ENCODE data around the gene PPFIA2. TPM values are rescaled to one million over a fixed set of nuclear protein-coding genes. Genes with fewer than 3 reads are reported as not detected.

The PPFIA2 gene
- total RNA-seq, 1 donor from 2014 or later = not detected

DNA sequence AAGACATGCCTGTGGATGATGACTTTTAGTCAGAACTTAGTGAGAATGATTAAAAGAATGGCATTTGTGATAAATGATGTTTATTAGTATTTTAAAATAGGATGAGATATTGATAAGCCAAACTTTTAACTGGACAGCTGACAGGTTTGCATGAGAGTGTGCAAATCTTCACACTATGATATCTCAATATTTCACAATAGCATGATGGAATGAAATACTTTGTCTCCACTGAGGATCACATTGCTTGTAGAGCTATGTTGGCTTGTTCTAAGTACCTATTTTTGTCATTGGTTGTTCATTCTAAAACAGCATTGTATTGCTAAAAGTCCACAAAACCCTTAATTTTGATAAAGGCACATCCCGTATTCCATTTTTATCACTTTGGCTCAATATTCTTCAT lies 359.1 kb downstream of the PPFIA2 start:
- H3K9me3 Mint-ChIP-seq (ENCODE audit: unreplicated experiment) = no peaks in the 10 kb centered on the region
- peaks cover 20% of the 10 kb centered on the region for H3K4me1 Mint-ChIP-seq (ENCODE audit: unreplicated experiment)
- TF ChIP-seq, protein P1, sequence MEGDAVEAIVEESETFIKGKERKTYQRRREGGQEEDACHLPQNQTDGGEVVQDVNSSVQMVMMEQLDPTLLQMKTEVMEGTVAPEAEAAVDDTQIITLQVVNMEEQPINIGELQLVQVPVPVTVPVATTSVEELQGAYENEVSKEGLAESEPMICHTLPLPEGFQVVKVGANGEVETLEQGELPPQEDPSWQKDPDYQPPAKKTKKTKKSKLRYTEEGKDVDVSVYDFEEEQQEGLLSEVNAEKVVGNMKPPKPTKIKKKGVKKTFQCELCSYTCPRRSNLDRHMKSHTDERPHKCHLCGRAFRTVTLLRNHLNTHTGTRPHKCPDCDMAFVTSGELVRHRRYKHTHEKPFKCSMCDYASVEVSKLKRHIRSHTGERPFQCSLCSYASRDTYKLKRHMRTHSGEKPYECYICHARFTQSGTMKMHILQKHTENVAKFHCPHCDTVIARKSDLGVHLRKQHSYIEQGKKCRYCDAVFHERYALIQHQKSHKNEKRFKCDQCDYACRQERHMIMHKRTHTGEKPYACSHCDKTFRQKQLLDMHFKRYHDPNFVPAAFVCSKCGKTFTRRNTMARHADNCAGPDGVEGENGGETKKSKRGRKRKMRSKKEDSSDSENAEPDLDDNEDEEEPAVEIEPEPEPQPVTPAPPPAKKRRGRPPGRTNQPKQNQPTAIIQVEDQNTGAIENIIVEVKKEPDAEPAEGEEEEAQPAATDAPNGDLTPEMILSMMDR (IDR thresholded peaks at IDR 0.05; ENCODE audit: unreplicated experiment) = no peak
- no peaks in the 10 kb centered on the region for H3K36me3 Mint-ChIP-seq (ENCODE audit: low read depth, unreplicated experiment)
- H3K27ac Mint-ChIP-seq (ENCODE audit: unreplicated experiment) = no peak overlapping the region
- H3K4me3 Mint-ChIP-seq (ENCODE audit: unreplicated experiment) = no peak overlapping the region
- no peak for DNase-seq (ENCODE audit: low spot score)
- H3K27me3 Mint-ChIP-seq (ENCODE audit: unreplicated experiment) = peaks cover 1% of the 10 kb centered on the region

DNA sequence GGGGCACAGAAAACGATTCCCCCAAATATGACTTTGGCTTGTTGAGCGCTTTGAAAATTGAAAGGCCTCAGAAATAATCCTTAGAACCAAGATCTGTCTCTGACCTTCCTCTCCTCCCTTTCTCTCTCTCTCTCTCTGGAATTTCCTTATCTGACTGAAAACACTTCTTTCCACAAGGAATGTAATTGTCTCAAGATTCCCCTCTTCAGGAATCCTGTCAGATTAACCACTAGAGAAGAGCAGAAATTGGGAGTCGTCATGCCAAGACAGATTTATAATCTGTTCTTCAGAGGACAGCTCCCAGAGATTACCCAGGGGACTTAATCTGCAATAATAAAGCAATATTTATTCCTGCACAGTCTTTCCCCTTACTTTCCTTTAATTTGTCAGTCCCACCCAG lies 363.7 kb downstream of the PPFIA2 start:
- no peak for DNase-seq (ENCODE audit: low spot score)
- Mint-ChIP-seq H3K27ac (ENCODE audit: unreplicated experiment) (peak overlapping the region; percentile 1), H3K36me3 (ENCODE audit: low read depth, unreplicated experiment) (no peaks in the 10 kb centered on the region), H3K27me3 (ENCODE audit: unreplicated experiment) (peaks cover 1% of the 10 kb centered on the region), H3K9me3 (ENCODE audit: unreplicated experiment) (no peaks in the 10 kb centered on the region), H3K4me1 (ENCODE audit: unreplicated experiment) (peaks cover 20% of the 10 kb centered on the region), H3K4me3 (ENCODE audit: unreplicated experiment) (no peak overlapping the region)
- TF ChIP-seq, protein P1 (IDR thresholded peaks at IDR 0.05; ENCODE audit: unreplicated experiment) = no peak

DNA sequence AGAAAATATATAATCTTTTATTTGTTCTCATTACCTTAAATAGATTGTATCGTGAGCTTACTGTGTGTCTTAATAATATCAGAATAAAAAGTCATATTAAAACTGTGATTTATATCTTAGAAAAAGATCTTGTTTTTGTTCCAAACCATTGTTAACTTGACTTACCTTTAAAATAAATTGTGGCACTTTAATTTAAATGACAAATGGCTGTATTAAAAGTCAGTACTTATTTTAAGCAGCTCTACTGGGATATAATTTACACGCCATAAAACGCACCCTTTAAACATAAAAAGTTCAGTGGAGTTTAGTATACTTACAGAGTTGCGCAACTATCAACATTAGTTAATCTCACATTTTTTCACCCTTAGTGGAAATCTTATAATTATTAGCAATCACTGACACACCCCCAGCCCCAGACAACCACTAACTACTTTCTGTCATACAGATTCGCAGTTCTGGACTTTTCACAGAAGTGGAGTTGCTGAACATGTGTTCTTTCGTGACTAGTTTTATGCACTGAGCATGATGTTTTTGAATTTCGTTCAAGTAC lies 369.5 kb downstream of the PPFIA2 start:
- Mint-ChIP-seq H3K4me1 (ENCODE audit: unreplicated experiment) (no peaks in the 10 kb centered on the region), H3K9me3 (ENCODE audit: unreplicated experiment) (no peaks in the 10 kb centered on the region), H3K36me3 (ENCODE audit: low read depth, unreplicated experiment) (no peaks in the 10 kb centered on the region), H3K27me3 (ENCODE audit: unreplicated experiment) (peaks cover 2% of the 10 kb centered on the region), H3K27ac (ENCODE audit: unreplicated experiment) (no peak overlapping the region), H3K4me3 (ENCODE audit: unreplicated experiment) (no peak overlapping the region)
- TF ChIP-seq, protein P1 (IDR thresholded peaks at IDR 0.05; ENCODE audit: unreplicated experiment) = no peak
- no peak for DNase-seq (ENCODE audit: low spot score)

DNA sequence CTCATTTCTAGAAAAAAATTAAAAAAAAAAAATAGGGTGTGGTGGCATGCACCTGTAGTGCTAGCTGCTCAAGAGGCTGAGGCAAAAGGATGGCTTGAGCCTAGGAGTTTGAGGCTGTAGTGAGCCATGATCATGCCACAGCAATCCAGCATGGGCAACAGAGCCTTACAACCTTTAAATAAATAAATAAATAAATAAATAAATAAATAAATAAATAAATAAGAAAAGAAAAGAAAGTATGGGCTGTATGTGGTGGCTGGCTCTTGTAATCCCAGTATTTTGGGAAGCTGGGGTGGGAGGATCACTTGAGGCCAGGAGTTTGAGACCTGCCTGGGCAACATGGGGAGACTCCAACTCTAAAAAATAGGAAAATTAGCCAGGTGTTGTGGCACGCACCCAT lies 373.0 kb downstream of the PPFIA2 start:
- H3K36me3 Mint-ChIP-seq (ENCODE audit: low read depth, unreplicated experiment) = no peaks in the 10 kb centered on the region
- H3K27ac Mint-ChIP-seq (ENCODE audit: unreplicated experiment) = no peak overlapping the region
- DNase-seq (ENCODE audit: low spot score) = no peak
- no peak overlapping the region for H3K4me3 Mint-ChIP-seq (ENCODE audit: unreplicated experiment)
- TF ChIP-seq, protein P1 (IDR thresholded peaks at IDR 0.05; ENCODE audit: unreplicated experiment) = no peak
- no peaks in the 10 kb centered on the region for H3K9me3 Mint-ChIP-seq (ENCODE audit: unreplicated experiment)
- H3K4me1 Mint-ChIP-seq (ENCODE audit: unreplicated experiment) = no peaks in the 10 kb centered on the region
- H3K27me3 Mint-ChIP-seq (ENCODE audit: unreplicated experiment) = peaks cover 2% of the 10 kb centered on the region

DNA sequence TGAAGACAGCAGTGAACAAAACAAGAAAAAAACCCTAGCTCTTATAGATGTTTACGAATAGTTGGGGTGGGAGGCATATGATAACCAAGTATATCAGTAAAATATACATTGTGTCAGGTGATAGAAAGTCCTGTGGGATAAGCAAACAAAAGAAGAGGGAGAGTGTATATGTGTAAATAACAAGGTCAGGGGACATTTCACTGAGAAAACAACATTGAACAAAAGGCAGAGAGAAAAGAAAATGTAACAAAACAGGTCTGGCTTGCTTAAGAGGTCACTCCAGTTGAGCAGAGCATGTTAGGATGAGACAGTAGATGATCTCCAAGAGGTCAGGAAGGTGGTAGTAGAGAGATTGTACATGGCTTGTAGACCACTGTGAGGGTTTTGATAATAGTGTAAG lies 377.2 kb downstream of the PPFIA2 start:
- H3K9me3 Mint-ChIP-seq (ENCODE audit: unreplicated experiment) = no peaks in the 10 kb centered on the region
- TF ChIP-seq, protein P1 (IDR thresholded peaks at IDR 0.05; ENCODE audit: unreplicated experiment) = no peak
- no peaks in the 10 kb centered on the region for H3K4me1 Mint-ChIP-seq (ENCODE audit: unreplicated experiment)
- H3K36me3 Mint-ChIP-seq (ENCODE audit: low read depth, unreplicated experiment) = no peaks in the 10 kb centered on the region
- no peaks in the 10 kb centered on the region for H3K27me3 Mint-ChIP-seq (ENCODE audit: unreplicated experiment)
- H3K27ac Mint-ChIP-seq (ENCODE audit: unreplicated experiment) = no peak overlapping the region
- DNase-seq (ENCODE audit: low spot score) = no peak
- H3K4me3 Mint-ChIP-seq (ENCODE audit: unreplicated experiment) = no peak overlapping the region

All from endothelial cell (in vitro differentiated cells).